ENCODE results near the gene ZBTB20.

DNA sequence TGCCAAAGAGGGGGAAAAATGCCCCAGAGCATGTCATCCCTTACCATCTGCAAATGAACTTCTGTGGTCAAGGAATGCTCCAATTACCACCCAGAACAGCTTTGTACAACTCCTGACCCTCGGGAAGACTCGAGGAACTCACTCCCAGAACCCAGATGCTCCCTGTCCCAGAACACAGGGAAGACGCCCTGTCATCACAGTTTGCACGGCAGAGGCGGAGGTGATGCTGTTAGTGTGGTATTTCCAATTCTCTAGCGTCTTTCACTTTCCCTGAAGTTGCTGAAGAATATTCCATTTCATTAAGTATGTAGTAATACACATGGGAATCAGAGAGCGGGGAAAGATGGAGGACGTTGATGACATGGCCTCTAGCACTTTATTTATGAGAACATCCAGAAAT lies 659.6 kb downstream of the ZBTB20 start:
- TF ChIP-seq, protein P1, sequence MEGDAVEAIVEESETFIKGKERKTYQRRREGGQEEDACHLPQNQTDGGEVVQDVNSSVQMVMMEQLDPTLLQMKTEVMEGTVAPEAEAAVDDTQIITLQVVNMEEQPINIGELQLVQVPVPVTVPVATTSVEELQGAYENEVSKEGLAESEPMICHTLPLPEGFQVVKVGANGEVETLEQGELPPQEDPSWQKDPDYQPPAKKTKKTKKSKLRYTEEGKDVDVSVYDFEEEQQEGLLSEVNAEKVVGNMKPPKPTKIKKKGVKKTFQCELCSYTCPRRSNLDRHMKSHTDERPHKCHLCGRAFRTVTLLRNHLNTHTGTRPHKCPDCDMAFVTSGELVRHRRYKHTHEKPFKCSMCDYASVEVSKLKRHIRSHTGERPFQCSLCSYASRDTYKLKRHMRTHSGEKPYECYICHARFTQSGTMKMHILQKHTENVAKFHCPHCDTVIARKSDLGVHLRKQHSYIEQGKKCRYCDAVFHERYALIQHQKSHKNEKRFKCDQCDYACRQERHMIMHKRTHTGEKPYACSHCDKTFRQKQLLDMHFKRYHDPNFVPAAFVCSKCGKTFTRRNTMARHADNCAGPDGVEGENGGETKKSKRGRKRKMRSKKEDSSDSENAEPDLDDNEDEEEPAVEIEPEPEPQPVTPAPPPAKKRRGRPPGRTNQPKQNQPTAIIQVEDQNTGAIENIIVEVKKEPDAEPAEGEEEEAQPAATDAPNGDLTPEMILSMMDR (IDR thresholded peaks at IDR 0.05; ENCODE audit: low read depth, low read length, poor library complexity, severe bottlenecking), result no peak
- TF ChIP-seq EZH2phosphoT487 (IDR thresholded peaks at IDR 0.05; ENCODE audit: borderline replicate concordance, low read length), result no peak
